Dendritic cell treated with granulocyte-macrophage colony-stimulating factor and Interleukin-4, amounts not matched to agents 40 ng/mL and 50 ng/mL, for 4 days (primary cell): ENCODE measurements around the gene SH2D3A.

Experiments
- H3K27ac Mint-ChIP-seq: one replicate; pipeline ENCODE4 v1.8.0; 2022; ENCODE audit warnings: mild to moderate bottlenecking, mixed read lengths
- H3K27me3 Mint-ChIP-seq: one replicate; pipeline ENCODE4 v1.8.0; 2022; ENCODE audit warnings: mild to moderate bottlenecking, mixed read lengths
- H3K36me3 Mint-ChIP-seq: one replicate; pipeline ENCODE4 v1.8.0; 2022; ENCODE audit warnings: low read depth, mixed read lengths
- H3K4me1 Mint-ChIP-seq: one replicate; pipeline ENCODE4 v1.8.0; 2022; ENCODE audit warnings: low read depth, mixed read lengths
- H3K4me3 Mint-ChIP-seq: one replicate; pipeline ENCODE4 v1.8.0; 2022; ENCODE audit warnings: mild to moderate bottlenecking, moderate library complexity, mixed read lengths
- H3K9me3 Mint-ChIP-seq: one replicate; pipeline ENCODE4 v1.8.0; 2022; ENCODE audit warnings: mixed read lengths
- intact Hi-C: fragments of 100-400 bp; cut with micrococcal nuclease; formaldehyde crosslinking; loops from one replicate; pipeline ENCODE4 v1.15.0; 2022

SH2D3A gene

GRCh38 chr19:6767357-6768235 is at the start of gene SH2D3A:
SH2D3A (minus strand) TSS chr19:6767435; CDS start chr19:6763748, 3,687 bp downstream.
- Mint-ChIP-seq H3K4me3 (peak within 1 kb of the TSS; percentile 91), H3K36me3 (peaks cover 2% of the 10 kb centered on the region), H3K9me3 (no peaks in the 10 kb centered on the region), H3K4me1 (peaks cover 46% of the 10 kb centered on the region), H3K27me3 (peaks cover 19% of the 10 kb centered on the region), H3K27ac (peak within 1 kb of the TSS; percentile 82)
- intact Hi-C loops: no loop called here

GRCh38 chr19:6813659-6814058 is 46.4 kb upstream of the SH2D3A start:
- H3K27me3 Mint-ChIP-seq: no peaks in the 10 kb centered on the region
- no peak overlapping the region for H3K4me3 Mint-ChIP-seq
- intact Hi-C loops: no loop called here
- peaks cover 50% of the 10 kb centered on the region for H3K36me3 Mint-ChIP-seq
- H3K27ac Mint-ChIP-seq: no peak overlapping the region
- H3K4me1 Mint-ChIP-seq: peaks cover 39% of the 10 kb centered on the region
- no peaks in the 10 kb centered on the region for H3K9me3 Mint-ChIP-seq

- Mint-ChIP-seq H3K27me3 (no peaks in the 10 kb centered on the region), H3K4me3 (no peak overlapping the region), H3K36me3 (peaks cover 44% of the 10 kb centered on the region), H3K4me1 (peaks cover 30% of the 10 kb centered on the region), H3K9me3 (no peaks in the 10 kb centered on the region), H3K27ac (no peak overlapping the region)
- intact Hi-C loops: no loop called here
Measured at GRCh38 chr19:6812612-6813011, 45.4 kb upstream of the SH2D3A start.

- Mint-ChIP-seq H3K27me3 (no peaks in the 10 kb centered on the region), H3K4me1 (peaks cover 26% of the 10 kb centered on the region), H3K27ac (no peak overlapping the region), H3K4me3 (no peak overlapping the region), H3K9me3 (no peaks in the 10 kb centered on the region), H3K36me3 (peaks cover 45% of the 10 kb centered on the region)
- intact Hi-C loops: no loop called here
Measured at GRCh38 chr19:6811906-6812305, 44.7 kb upstream of the SH2D3A start.

GRCh38 chr19:6811378-6811777 is 44.1 kb upstream of the SH2D3A start:
- H3K27me3 Mint-ChIP-seq: no peaks in the 10 kb centered on the region
- H3K36me3 Mint-ChIP-seq: peaks cover 41% of the 10 kb centered on the region
- intact Hi-C loops: no loop called here
- no peaks in the 10 kb centered on the region for H3K9me3 Mint-ChIP-seq
- H3K27ac Mint-ChIP-seq: no peak overlapping the region
- no peak overlapping the region for H3K4me3 Mint-ChIP-seq
- peaks cover 26% of the 10 kb centered on the region for H3K4me1 Mint-ChIP-seq

- Mint-ChIP-seq H3K9me3 (no peaks in the 10 kb centered on the region), H3K27ac (no peak overlapping the region), H3K36me3 (peaks cover 33% of the 10 kb centered on the region), H3K4me1 (peaks cover 29% of the 10 kb centered on the region), H3K4me3 (no peak overlapping the region), H3K27me3 (no peaks in the 10 kb centered on the region)
- intact Hi-C loops: no loop called here
Measured at GRCh38 chr19:6809262-6809661, 42.0 kb upstream of the SH2D3A start.

- Mint-ChIP-seq H3K27ac (no peak overlapping the region), H3K4me3 (no peak overlapping the region), H3K4me1 (peaks cover 32% of the 10 kb centered on the region), H3K27me3 (no peaks in the 10 kb centered on the region), H3K36me3 (peaks cover 38% of the 10 kb centered on the region), H3K9me3 (no peaks in the 10 kb centered on the region)
- intact Hi-C loops: no loop called here
Measured at GRCh38 chr19:6808494-6808893, 41.3 kb upstream of the SH2D3A start.

- Mint-ChIP-seq H3K4me3 (no peak overlapping the region), H3K27ac (no peak overlapping the region), H3K36me3 (peaks cover 35% of the 10 kb centered on the region), H3K9me3 (no peaks in the 10 kb centered on the region), H3K4me1 (peaks cover 38% of the 10 kb centered on the region), H3K27me3 (no peaks in the 10 kb centered on the region)
- intact Hi-C loops: no loop called here
Measured at GRCh38 chr19:6807291-6807690, 40.1 kb upstream of the SH2D3A start.

GRCh38 chr19:6806488-6806887 is 39.3 kb upstream of the SH2D3A start:
- Mint-ChIP-seq H3K9me3 (no peaks in the 10 kb centered on the region), H3K4me3 (no peak overlapping the region), H3K27ac (no peak overlapping the region), H3K4me1 (peaks cover 46% of the 10 kb centered on the region), H3K27me3 (no peaks in the 10 kb centered on the region), H3K36me3 (peaks cover 34% of the 10 kb centered on the region)
- intact Hi-C loops: no loop called here

GRCh38 chr19:6803036-6803404 is 35.8 kb upstream of the SH2D3A start:
- H3K36me3 Mint-ChIP-seq: peaks cover 27% of the 10 kb centered on the region
- H3K27me3 Mint-ChIP-seq: no peaks in the 10 kb centered on the region
- peaks cover 69% of the 10 kb centered on the region for H3K4me1 Mint-ChIP-seq
- peak overlapping the region; percentile 96 for H3K27ac Mint-ChIP-seq
- no peaks in the 10 kb centered on the region for H3K9me3 Mint-ChIP-seq
- intact Hi-C loops: loop anchor here (2.0 kb wide), 2 partner anchors 60 to 64 kb away; partner anchors contain the start of gene TRIP10
- peak overlapping the region; percentile 92 for H3K4me3 Mint-ChIP-seq

GRCh38 chr19:6802336-6803035 is 35.3 kb upstream of the SH2D3A start:
- Mint-ChIP-seq H3K36me3 (peaks cover 27% of the 10 kb centered on the region), H3K4me1 (peaks cover 74% of the 10 kb centered on the region)

GRCh38 chr19:6801485-6802086 is 34.4 kb upstream of the SH2D3A start:
- Mint-ChIP-seq H3K27me3 (no peaks in the 10 kb centered on the region), H3K9me3 (no peaks in the 10 kb centered on the region), H3K4me3 (peak overlapping the region; percentile 78), H3K27ac (peak overlapping the region; percentile 96), H3K4me1 (peaks cover 81% of the 10 kb centered on the region), H3K36me3 (peaks cover 24% of the 10 kb centered on the region)
- intact Hi-C loops: loop anchor here (2.0 kb wide), 2 partner anchors 61 to 63 kb away; partner anchors contain the start of gene TRIP10

More at GRCh38 chr19:6802336-6803035, 35.3 kb upstream of the SH2D3A start:
- Mint-ChIP-seq H3K9me3 (no peaks in the 10 kb centered on the region), H3K4me3 (peak overlapping the region; percentile 92), H3K27me3 (no peaks in the 10 kb centered on the region), H3K27ac (peak overlapping the region; percentile 96)
- intact Hi-C loops: loop anchor here (2.0 kb wide), 2 partner anchors 60 to 64 kb away; partner anchors contain the start of gene TRIP10

GRCh38 chr19:6800991-6801484 is 33.8 kb upstream of the SH2D3A start:
- no peaks in the 10 kb centered on the region for H3K9me3 Mint-ChIP-seq
- peaks cover 83% of the 10 kb centered on the region for H3K4me1 Mint-ChIP-seq
- H3K36me3 Mint-ChIP-seq: peaks cover 30% of the 10 kb centered on the region
- peak overlapping the region; percentile 78 for H3K4me3 Mint-ChIP-seq
- H3K27ac Mint-ChIP-seq: peak overlapping the region; percentile 96
- no peaks in the 10 kb centered on the region for H3K27me3 Mint-ChIP-seq
- intact Hi-C loops: no loop called here
